ENCODE results near the gene PIK3R6.

DNA sequence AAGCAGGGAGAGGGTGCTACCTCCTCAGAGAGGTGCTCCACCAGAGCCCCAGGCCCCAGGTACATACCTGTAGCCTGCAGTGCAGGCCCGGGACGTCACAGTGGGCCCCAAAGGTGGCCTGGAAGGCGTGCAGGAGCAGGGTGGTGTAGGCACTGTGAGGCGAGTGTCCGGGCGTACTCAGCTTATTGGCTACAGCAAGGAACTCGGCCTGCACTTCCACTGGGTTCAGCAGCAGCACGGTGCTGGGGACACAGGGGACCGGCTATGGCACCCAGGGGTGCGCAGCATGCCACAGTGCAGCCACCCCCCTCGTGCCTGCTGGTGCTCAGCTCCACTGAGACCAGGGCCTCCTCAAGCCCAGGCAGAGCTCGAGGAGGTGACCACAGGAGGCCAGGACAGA, 23.2 kb upstream of the PIK3R6 start:
- TF ChIP-seq, protein P1, sequence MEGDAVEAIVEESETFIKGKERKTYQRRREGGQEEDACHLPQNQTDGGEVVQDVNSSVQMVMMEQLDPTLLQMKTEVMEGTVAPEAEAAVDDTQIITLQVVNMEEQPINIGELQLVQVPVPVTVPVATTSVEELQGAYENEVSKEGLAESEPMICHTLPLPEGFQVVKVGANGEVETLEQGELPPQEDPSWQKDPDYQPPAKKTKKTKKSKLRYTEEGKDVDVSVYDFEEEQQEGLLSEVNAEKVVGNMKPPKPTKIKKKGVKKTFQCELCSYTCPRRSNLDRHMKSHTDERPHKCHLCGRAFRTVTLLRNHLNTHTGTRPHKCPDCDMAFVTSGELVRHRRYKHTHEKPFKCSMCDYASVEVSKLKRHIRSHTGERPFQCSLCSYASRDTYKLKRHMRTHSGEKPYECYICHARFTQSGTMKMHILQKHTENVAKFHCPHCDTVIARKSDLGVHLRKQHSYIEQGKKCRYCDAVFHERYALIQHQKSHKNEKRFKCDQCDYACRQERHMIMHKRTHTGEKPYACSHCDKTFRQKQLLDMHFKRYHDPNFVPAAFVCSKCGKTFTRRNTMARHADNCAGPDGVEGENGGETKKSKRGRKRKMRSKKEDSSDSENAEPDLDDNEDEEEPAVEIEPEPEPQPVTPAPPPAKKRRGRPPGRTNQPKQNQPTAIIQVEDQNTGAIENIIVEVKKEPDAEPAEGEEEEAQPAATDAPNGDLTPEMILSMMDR (IDR thresholded peaks at IDR 0.05) = no peak
- TF ChIP-seq, protein P2, sequence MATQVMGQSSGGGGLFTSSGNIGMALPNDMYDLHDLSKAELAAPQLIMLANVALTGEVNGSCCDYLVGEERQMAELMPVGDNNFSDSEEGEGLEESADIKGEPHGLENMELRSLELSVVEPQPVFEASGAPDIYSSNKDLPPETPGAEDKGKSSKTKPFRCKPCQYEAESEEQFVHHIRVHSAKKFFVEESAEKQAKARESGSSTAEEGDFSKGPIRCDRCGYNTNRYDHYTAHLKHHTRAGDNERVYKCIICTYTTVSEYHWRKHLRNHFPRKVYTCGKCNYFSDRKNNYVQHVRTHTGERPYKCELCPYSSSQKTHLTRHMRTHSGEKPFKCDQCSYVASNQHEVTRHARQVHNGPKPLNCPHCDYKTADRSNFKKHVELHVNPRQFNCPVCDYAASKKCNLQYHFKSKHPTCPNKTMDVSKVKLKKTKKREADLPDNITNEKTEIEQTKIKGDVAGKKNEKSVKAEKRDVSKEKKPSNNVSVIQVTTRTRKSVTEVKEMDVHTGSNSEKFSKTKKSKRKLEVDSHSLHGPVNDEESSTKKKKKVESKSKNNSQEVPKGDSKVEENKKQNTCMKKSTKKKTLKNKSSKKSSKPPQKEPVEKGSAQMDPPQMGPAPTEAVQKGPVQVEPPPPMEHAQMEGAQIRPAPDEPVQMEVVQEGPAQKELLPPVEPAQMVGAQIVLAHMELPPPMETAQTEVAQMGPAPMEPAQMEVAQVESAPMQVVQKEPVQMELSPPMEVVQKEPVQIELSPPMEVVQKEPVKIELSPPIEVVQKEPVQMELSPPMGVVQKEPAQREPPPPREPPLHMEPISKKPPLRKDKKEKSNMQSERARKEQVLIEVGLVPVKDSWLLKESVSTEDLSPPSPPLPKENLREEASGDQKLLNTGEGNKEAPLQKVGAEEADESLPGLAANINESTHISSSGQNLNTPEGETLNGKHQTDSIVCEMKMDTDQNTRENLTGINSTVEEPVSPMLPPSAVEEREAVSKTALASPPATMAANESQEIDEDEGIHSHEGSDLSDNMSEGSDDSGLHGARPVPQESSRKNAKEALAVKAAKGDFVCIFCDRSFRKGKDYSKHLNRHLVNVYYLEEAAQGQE (IDR thresholded peaks at IDR 0.05; ENCODE audit: low read depth, low read length) = no peak
- TF ChIP-seq NRF1 (IDR thresholded peaks at IDR 0.05; ENCODE audit: low read depth, low read length) = no peak
- no peak for TF ChIP-seq RCOR1 (IDR thresholded peaks at IDR 0.05; ENCODE audit: low read length)
- no peak for TF ChIP-seq TAF1 (IDR thresholded peaks at IDR 0.05; ENCODE audit: borderline replicate concordance, low read depth, low read length)
